Thyroid gland (tissue), 4 donors: ENCODE data around the gene THRB. TPM values are rescaled to one million over a fixed set of nuclear protein-coding genes. Genes with fewer than 3 reads are reported as not detected.

Experiments used
- DNase-seq, 2 donors: peaks; one replicate each; pipeline ENCODE4 v3.0.0-alpha.2; 2019
- H3K27ac ChIP-seq, 3 donors: fragments of 200-600 bp; sonication (generic); 1 replicate in 2 of 3; 2 replicates in 1 of 3; pipeline ENCODE4 v1.5.1; 2016 to 2019; ENCODE audit warnings: mild to moderate bottlenecking in 1 of 3, moderate library complexity in 1 of 3
- H3K27me3 ChIP-seq: fragments of 200-600 bp; sonication (generic); one replicate; pipeline ENCODE4 v1.5.1; 2019
- H3K36me3 ChIP-seq, 2 donors: fragments of 200-600 bp; sonication (generic); one replicate each; pipeline ENCODE4 v1.5.1; 2016 to 2019
- H3K4me1 ChIP-seq, 2 donors: fragments of 200-600 bp; sonication (generic); one replicate each; pipeline ENCODE4 v1.5.1; 2017 to 2019
- H3K4me3 ChIP-seq, 3 donors: fragments of 200-600 bp; sonication (generic); replicated peaks in 1 of 3; 1 replicate in 2 of 3; 2 replicates in 1 of 3; pipeline ENCODE4 v1.5.1; 2016; ENCODE audit warnings: mild to moderate bottlenecking in 1 of 3
- H3K9me3 ChIP-seq: fragments of 200-600 bp; sonication (generic); one replicate; pipeline ENCODE4 v1.5.1; 2017
- POLR2A ChIP-seq, 2 donors: fragments of 450-650 bp; IDR thresholded peaks; one replicate each; pipeline ENCODE4 v1.6.1; 2017; ENCODE audit warnings: antibody characterized with exemption in 2 of 2, mild to moderate bottlenecking in 2 of 2, moderate library complexity in 1 of 2
- WGBS, 2 donors: methylation state at CpG; one replicate each; pipeline ENCODE4 v1.1.5; 2017; 5-methylcytosine and 5-hydroxymethylcytosine counted together
- intact Hi-C: fragments of 100-400 bp; cut with DNase I; formaldehyde crosslinking; loops from one replicate; pipeline ENCODE4 v1.15.1; 2023
- total RNA-seq, 4 donors: library from RNA; depleted of rRNA; stranded (reverse); fragments of >200 nt; gene quantifications; one replicate each; pipeline ENCODE4 v1.2.3, GENCODE V29; 2016
- TF ChIP-seq, protein P1 (sequence below), 6 experiments: fragments of 200-600 bp in 3 of 6; fragments of 450-650 bp in 3 of 6; sonication (generic) in 3 of 6; IDR thresholded peaks; one replicate each; pipeline ENCODE4 v1.5.1; 2016 to 2019; ENCODE audit warnings: antibody characterized with exemption in 6 of 6, mild to moderate bottlenecking in 2 of 6, inconsistent platforms in 1 of 6, moderate library complexity in 1 of 6

THRB gene
- total RNA-seq, 4 donors from 2014 or later, result 11.1 to 33.2 (median 13.4) TPM

DNA sequence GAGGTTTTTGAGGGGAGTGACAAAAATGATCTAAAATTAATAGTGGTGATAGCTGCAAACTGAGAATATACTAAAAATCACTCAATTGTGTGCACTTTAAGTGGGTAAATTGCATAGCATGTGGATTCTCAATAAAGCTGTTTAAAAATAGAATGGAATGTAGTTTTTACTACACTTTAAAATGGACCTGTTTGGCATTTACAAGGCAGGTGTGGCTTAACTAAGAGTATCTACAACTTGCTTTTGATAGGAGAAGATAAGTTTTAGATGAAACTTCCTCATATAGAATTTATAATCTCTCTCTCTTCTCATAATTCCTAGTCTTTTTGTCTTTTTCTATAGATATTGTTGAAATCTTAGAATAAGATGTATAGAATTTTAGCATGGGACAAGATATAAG is 40.3 kb downstream of the THRB start:
- Histone ChIP-seq H3K9me3 (no peaks in the 10 kb centered on the region), H3K4me1 (no peaks in the 10 kb centered on the region), H3K27ac (no peak overlapping the region), H3K36me3 (no peaks in the 10 kb centered on the region), H3K27me3 (no peaks in the 10 kb centered on the region), H3K4me3 (no peak overlapping the region)
- no peak for DNase-seq
- intact Hi-C loops, result no loop called here
- no peak for TF ChIP-seq POLR2A (IDR thresholded peaks at IDR 0.05)
- TF ChIP-seq, protein P1, sequence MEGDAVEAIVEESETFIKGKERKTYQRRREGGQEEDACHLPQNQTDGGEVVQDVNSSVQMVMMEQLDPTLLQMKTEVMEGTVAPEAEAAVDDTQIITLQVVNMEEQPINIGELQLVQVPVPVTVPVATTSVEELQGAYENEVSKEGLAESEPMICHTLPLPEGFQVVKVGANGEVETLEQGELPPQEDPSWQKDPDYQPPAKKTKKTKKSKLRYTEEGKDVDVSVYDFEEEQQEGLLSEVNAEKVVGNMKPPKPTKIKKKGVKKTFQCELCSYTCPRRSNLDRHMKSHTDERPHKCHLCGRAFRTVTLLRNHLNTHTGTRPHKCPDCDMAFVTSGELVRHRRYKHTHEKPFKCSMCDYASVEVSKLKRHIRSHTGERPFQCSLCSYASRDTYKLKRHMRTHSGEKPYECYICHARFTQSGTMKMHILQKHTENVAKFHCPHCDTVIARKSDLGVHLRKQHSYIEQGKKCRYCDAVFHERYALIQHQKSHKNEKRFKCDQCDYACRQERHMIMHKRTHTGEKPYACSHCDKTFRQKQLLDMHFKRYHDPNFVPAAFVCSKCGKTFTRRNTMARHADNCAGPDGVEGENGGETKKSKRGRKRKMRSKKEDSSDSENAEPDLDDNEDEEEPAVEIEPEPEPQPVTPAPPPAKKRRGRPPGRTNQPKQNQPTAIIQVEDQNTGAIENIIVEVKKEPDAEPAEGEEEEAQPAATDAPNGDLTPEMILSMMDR (IDR thresholded peaks at IDR 0.05), result no peak

DNA sequence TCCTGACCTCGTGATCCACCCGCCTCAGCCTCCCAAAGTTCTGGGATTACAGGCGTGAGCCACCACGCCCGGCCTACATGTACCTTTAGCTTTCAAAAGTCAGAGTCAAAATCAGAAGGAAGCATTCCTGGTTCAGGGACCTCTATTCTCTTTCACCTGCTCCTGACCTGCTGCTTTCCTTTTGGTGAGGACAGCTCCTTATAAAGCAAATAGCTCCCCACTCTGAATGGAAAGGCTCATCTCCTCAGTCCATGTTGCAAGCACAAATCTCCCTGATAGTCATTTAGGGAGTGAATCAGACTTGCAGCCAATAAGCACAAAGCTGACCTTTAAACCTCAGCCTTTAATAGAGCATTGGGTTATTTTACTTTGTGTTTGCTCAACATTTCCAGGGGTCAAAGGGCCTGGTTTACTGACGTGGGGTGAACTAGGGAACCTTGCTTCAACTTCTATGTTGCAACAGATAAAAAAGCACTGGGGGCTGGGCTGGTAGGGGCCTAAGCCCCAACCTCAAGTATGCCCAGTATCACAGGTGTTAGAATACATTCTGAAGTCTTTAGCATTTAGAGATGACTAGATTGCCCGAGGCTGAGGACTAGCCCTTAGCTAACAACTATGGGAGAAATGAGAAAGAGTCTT is 43.1 kb downstream of the THRB start:
- Histone ChIP-seq H3K4me3 (no peak overlapping the region), H3K36me3 (no peaks in the 10 kb centered on the region), H3K4me1 (no peaks in the 10 kb centered on the region), H3K27ac (no peak overlapping the region), H3K9me3 (no peaks in the 10 kb centered on the region), H3K27me3 (no peaks in the 10 kb centered on the region)
- no peak for DNase-seq
- no peak for TF ChIP-seq POLR2A (IDR thresholded peaks at IDR 0.05)
- TF ChIP-seq, protein P1 (IDR thresholded peaks at IDR 0.05), result no peak
- WGBS, 2 donors, result 91 to 96% methylated on average over 7 of the region's 7 CpGs
- intact Hi-C loops, result no loop called here

DNA sequence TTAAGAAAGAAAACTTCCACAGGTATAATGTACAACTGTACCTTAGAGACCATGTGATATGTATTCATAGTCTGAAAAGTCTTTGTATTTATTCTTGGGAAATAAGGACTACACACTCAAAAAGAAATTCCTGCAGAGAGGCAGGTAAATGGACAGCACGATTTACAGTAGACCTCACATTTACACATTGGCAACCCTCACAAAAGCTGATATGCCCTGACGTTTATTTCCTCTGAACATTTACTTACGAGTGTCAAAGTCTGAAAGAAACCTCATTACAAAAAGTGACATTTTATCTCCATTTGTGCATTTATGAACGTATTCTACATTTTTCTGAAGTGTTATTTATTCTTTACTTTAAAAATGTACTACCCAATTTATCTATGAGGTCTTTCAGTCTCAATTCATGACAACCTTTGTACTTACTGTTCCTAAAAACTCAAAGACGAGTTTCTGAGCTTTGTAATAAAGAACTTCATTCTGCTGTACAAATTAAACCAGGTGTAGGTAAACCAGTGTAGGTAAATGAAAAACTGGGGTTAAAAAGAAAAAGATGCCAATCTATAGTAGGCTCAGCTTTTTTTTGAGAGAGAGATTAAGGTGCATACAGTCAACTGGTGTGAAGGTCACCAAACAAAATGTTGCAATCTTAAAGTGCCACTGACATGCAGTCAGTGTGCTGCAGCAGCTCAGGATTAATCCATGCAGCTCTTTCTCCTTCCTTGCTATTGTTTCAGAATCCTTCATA is 44.3 kb downstream of the THRB start:
- H3K27ac ChIP-seq, result no peak overlapping the region
- H3K27me3 ChIP-seq, result no peaks in the 10 kb centered on the region
- DNase-seq, result no peak
- WGBS, 2 donors, result 88 to 90% methylated on average over 5 of the region's 5 CpGs
- TF ChIP-seq, protein P1 (IDR thresholded peaks at IDR 0.05), result no peak
- no peak for TF ChIP-seq POLR2A (IDR thresholded peaks at IDR 0.05)
- no peaks in the 10 kb centered on the region for H3K9me3 ChIP-seq
- H3K4me1 ChIP-seq, result no peaks in the 10 kb centered on the region
- no peaks in the 10 kb centered on the region for H3K36me3 ChIP-seq
- intact Hi-C loops, result no loop called here
- no peak overlapping the region for H3K4me3 ChIP-seq

DNA sequence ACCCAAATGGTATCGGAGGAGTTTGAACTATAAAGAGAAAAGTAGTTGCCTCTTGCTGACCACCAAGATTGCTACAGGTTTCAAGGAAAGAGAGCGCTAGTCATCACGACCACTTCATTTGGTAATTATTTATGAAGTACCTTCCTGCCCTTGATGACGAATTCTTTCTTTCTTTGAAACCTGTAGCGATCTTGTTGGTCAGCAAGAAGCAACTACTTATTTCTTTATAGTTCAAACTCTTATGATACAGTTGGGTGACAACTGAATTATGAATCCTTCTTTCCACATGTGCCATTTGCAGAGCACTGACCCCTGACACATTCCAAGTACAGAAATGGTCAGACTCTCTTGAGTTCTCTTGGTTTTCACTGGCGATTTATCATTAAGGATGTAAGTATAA is 46.8 kb downstream of the THRB start:
- H3K27ac ChIP-seq, result no peak overlapping the region
- H3K9me3 ChIP-seq, result no peaks in the 10 kb centered on the region
- no peaks in the 10 kb centered on the region for H3K36me3 ChIP-seq
- no peak overlapping the region for H3K4me3 ChIP-seq
- 77 to 81% methylated on average over 6 of the region's 6 CpGs for WGBS, 2 donors
- intact Hi-C loops, result no loop called here
- H3K4me1 ChIP-seq, result no peaks in the 10 kb centered on the region
- H3K27me3 ChIP-seq, result no peaks in the 10 kb centered on the region
- no peak for TF ChIP-seq POLR2A (IDR thresholded peaks at IDR 0.05)
- TF ChIP-seq, protein P1 (IDR thresholded peaks at IDR 0.05), result no peak
- no peak for DNase-seq

DNA sequence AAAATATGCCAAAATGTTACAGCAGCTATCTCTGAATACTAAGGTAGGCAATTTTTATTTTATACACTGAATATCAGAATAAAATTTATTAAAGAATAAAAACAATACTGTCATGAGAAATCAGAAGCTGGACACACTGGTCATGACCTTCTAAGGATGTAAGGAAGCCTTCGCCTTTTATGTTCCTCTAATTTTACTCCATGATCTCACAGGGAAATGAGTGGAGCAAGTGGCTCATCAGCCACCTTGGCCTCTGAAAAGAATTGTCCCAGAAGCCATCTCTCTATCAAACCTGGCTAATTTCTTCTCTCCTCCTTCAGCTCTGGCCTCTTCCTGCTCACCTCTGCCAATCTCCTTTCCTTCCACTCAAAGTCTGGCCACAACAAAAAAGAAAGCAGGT is 48.6 kb downstream of the THRB start:
- Histone ChIP-seq H3K27ac (no peak overlapping the region), H3K36me3 (no peaks in the 10 kb centered on the region), H3K4me3 (no peak overlapping the region), H3K9me3 (no peaks in the 10 kb centered on the region), H3K27me3 (no peaks in the 10 kb centered on the region), H3K4me1 (no peaks in the 10 kb centered on the region)
- intact Hi-C loops, result no loop called here
- TF ChIP-seq, protein P1 (IDR thresholded peaks at IDR 0.05), result no peak
- TF ChIP-seq POLR2A (IDR thresholded peaks at IDR 0.05), result no peak
- DNase-seq, result no peak
- WGBS, 2 donors, result 94 to 97% methylated on average over 1 of the region's 1 CpG
